ENCODE measurements around the gene NOX5. TPM values are rescaled to one million over a fixed set of nuclear protein-coding genes. Genes with fewer than 3 reads are reported as not detected.

NOX5 gene
- total RNA-seq, 1 experiment from 2014 or later, result not detected

GRCh38 chr15:69096626-69097025, 82.1 kb downstream of the NOX5 start:
- DNase-seq (ENCODE audit: low spot score), result no peak
- H3K36me3 ChIP-seq (ENCODE audit: insufficient read depth, low read length, poor library complexity, severe bottlenecking), result no peaks in the 10 kb centered on the region
- ChIA-PET CTCF (no interaction called here), POLR2A (ENCODE audit: low non-redundant PET) (interaction anchor here (0.5 kb wide), 1 partner anchor 29 kb away, joined by 3 read pairs; no protein-coding TSS in a partner anchor)
- no peaks in the 10 kb centered on the region for H3K4me1 ChIP-seq (ENCODE audit: insufficient read depth, low read length, poor library complexity, severe bottlenecking)
- intact Hi-C loops (cut with micrococcal nuclease; ENCODE audit: unreplicated experiment), result no loop called here
- no peaks in the 10 kb centered on the region for H3K9me3 ChIP-seq (ENCODE audit: low read depth, low read length, poor library complexity, severe bottlenecking)
- no peaks in the 10 kb centered on the region for H3K27me3 ChIP-seq (replicated peaks; ENCODE audit: insufficient read depth, low read depth, low read length, poor library complexity)
- BruUV-seq (replicated peaks), result no TSS peak
- H3K4me3 ChIP-seq (ENCODE audit: low read depth, low read length, poor library complexity, severe bottlenecking), result no peak overlapping the region
- no peak overlapping the region for H3K27ac ChIP-seq (ENCODE audit: low read depth, low read length, poor library complexity, severe bottlenecking)
- TF ChIP-seq EZH2 (IDR thresholded peaks at IDR 0.05; ENCODE audit: borderline replicate concordance, low read depth, low read length, poor library complexity, severe bottlenecking), result no peak
- no peak for TF ChIP-seq CTCF (conservative IDR thresholded peaks at IDR 0.05; ENCODE audit: low read depth, low read length)

GRCh38 chr15:69098771-69099170, 84.3 kb downstream of the NOX5 start:
- TF ChIP-seq CTCF (conservative IDR thresholded peaks at IDR 0.05; ENCODE audit: low read depth, low read length) (no peak), EZH2 (IDR thresholded peaks at IDR 0.05; ENCODE audit: borderline replicate concordance, low read depth, low read length, poor library complexity, severe bottlenecking) (no peak)
- no peak overlapping the region for H3K4me3 ChIP-seq (ENCODE audit: low read depth, low read length, poor library complexity, severe bottlenecking)
- peaks cover 2% of the 10 kb centered on the region for H3K4me1 ChIP-seq (ENCODE audit: insufficient read depth, low read length, poor library complexity, severe bottlenecking)
- no TSS peak for BruUV-seq (replicated peaks)
- intact Hi-C loops (cut with micrococcal nuclease; ENCODE audit: unreplicated experiment), result no loop called here
- ChIA-PET CTCF (no interaction called here), POLR2A (ENCODE audit: low non-redundant PET) (no interaction called here)
- H3K27ac ChIP-seq (ENCODE audit: low read depth, low read length, poor library complexity, severe bottlenecking), result no peak overlapping the region
- H3K36me3 ChIP-seq (ENCODE audit: insufficient read depth, low read length, poor library complexity, severe bottlenecking), result no peaks in the 10 kb centered on the region
- H3K27me3 ChIP-seq (replicated peaks; ENCODE audit: insufficient read depth, low read depth, low read length, poor library complexity), result no peaks in the 10 kb centered on the region
- no peaks in the 10 kb centered on the region for H3K9me3 ChIP-seq (ENCODE audit: low read depth, low read length, poor library complexity, severe bottlenecking)
- DNase-seq (ENCODE audit: low spot score), result no peak

GRCh38 chr15:69099941-69100340, 85.4 kb downstream of the NOX5 start:
- POLR2A ChIA-PET (ENCODE audit: low non-redundant PET), result no interaction called here
- no peaks in the 10 kb centered on the region for H3K9me3 ChIP-seq (ENCODE audit: low read depth, low read length, poor library complexity, severe bottlenecking)
- no peak overlapping the region for H3K4me3 ChIP-seq (ENCODE audit: low read depth, low read length, poor library complexity, severe bottlenecking)
- BruUV-seq (replicated peaks), result no TSS peak
- H3K36me3 ChIP-seq (ENCODE audit: insufficient read depth, low read length, poor library complexity, severe bottlenecking), result no peaks in the 10 kb centered on the region
- no peak for DNase-seq (ENCODE audit: low spot score)
- no peak for TF ChIP-seq CTCF (conservative IDR thresholded peaks at IDR 0.05; ENCODE audit: low read depth, low read length)
- TF ChIP-seq EZH2 (IDR thresholded peaks at IDR 0.05; ENCODE audit: borderline replicate concordance, low read depth, low read length, poor library complexity, severe bottlenecking), result no peak
- CTCF ChIA-PET, result no interaction called here
- intact Hi-C loops (cut with micrococcal nuclease; ENCODE audit: unreplicated experiment), result no loop called here
- no peaks in the 10 kb centered on the region for H3K27me3 ChIP-seq (replicated peaks; ENCODE audit: insufficient read depth, low read depth, low read length, poor library complexity)
- H3K4me1 ChIP-seq (ENCODE audit: insufficient read depth, low read length, poor library complexity, severe bottlenecking), result peaks cover 7% of the 10 kb centered on the region
- no peak overlapping the region for H3K27ac ChIP-seq (ENCODE audit: low read depth, low read length, poor library complexity, severe bottlenecking)
